Medulla oblongata (tissue), 1 donor: ENCODE measurements around the gene KRTAP24-1.

Experiments used
- DNase-seq: peaks from one replicate; pipeline ENCODE4 v3.0.0-alpha.2; 2015; ENCODE audit errors: extremely low spot score

KRTAP24-1 gene

DNA sequence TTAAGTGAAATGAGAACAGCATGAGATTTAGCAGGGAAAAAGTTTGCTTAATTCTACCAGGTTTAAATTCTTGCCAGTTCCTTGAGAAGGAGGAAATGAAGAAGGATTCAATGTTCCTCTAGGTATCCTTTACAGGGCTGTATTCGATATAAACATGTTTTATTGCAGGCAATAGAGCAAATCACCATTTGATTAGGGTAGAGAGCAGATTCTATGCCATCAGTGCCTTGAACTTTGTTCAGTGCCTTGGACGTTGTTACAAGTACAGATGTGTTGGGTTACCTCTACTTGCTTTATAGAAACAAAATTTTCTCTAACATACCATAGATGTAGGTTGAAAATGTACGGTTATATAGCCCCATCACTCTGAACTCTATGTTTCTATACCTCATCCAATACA, 48.7 kb downstream of the KRTAP24-1 start:
- no peak for DNase-seq

DNA sequence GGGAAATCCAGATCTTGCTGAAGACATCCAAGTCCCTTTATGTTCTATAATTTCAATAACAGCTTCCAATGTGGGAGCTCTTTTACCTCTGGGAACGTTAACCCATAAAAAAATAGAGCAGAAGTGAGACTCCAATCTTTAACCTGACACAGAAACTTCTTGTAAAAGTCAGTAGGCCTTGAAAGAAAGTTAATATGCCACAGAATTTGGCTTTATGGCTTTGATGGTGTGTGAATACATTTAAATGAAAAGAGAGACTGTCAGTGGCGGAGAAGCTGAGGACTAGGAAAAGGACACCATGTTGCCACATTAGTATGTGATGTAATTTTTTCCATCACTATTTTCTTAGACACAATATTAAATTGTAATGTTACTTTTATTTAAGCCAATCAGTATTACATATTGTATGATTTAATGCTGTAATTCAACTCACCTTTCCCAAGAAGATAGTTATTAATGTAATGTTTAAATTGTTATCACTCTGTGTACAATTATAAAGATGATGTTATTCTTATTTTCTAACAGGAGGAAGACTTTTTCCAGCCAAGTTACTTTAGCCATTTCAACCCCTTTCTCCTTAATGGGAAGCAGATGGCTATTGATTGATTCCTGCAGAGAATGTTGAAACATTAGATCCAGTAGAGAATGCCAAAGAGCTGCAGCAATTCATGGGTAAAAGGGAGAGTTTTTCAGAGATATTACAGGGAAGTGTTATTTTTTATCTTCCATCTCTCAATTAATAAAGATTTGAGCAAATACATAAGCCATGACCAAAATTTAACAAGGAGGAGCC, 49.3 kb downstream of the KRTAP24-1 start:
- no peak for DNase-seq

DNA sequence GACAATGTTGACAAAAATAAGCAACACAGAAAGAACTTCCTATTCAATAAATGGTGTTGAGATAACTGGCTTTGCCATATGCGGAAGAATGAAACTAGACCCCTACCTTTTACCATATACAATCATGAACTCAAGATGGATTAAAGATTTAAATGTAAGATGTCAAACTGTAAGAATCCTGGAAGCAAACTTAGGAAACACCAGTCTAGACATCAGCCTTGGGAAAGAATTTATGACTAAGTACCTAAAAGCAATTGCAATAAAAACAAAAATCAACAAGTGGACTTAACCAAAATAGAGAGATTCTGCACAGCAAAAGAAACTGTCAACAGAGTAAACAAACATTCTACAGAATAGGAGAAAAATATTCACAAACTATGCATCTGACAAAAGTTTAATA, 50.7 kb downstream of the KRTAP24-1 start:
- no peak for DNase-seq
